Fibroblast of skin of scalp (primary cell): ENCODE results near the gene STAT5B.
A peak's percentile ranks its signal among the peaks of the same experiment; 100 is the strongest.
"Not testable (repeated sequence)": the region's sequence is repeated elsewhere in the genome, so short reads cannot be mapped to it uniquely, and the experiment has no call there.

ENCODE experiments used
- DNase-seq: peaks from one replicate; pipeline ENCODE4 v3.0.0-alpha.2; 2013

STAT5B gene

GRCh38 chr17:42193216-42193968 lies 82.8 kb downstream of the STAT5B start:
- DNase-seq: no peak

- DNase-seq: no peak
Measured at GRCh38 chr17:42192189-42193126, 83.7 kb downstream of the STAT5B start.

- no peak for DNase-seq
Measured at GRCh38 chr17:42191275-42191608, 84.9 kb downstream of the STAT5B start.

DNA sequence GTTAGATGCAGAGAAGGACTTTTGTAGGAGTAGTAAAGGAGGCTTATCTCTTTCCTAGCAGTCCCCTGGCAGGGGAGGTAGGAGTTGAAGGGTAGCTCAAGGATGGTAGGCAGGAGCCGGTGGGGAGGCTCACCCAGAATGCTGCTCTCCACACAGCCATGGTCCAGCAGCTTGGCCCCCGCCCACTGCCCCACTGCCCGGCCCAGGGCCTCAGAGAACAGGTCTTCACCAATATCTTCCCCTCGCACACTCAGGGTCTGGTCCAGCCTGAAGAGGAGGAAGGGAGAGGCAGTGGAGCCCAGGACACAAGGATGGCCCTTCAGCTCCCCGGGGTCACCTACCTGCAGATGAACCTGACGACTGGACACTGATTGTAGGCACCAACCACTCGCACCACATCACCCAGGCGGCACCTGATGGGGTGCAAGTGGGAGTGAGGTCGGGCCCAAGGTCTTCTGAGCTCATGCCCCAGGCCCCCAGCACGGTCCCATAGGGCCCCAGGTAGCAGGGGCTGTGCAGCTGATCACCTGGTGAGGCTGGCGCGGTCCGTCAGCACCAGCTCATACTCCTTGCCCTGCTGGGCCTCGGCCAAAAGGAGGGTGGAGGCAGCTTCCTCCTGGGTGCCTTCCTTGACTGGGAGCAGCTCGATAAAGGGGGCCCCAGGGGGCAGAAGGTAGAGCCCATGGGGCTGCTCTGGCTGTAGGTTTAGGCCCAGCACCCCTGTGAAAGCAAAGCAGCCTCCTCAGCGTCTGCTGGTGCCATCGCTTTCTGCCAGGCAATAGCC lies 85.5 kb downstream of the STAT5B start:
- DNase-seq: no peak

DNA sequence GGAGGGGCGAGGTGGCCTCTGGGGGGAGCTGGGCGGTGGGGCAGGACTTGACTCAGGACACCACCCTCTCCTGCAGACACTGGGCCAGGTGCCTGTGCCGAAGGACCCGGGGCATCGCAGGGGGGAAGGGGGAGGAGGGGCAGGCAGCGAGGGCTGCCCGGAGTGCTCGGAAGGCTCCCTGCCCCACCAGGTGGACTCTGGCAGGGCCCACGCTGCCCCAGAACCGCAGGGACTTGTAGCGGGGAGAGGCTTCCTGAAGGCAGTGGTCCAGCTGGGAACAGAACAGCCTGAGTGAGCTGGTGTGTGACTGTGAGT lies 86.6 kb downstream of the STAT5B start:
- DNase-seq: no peak

- DNase-seq: no peak
Measured at GRCh38 chr17:42188749-42189650, 87.2 kb downstream of the STAT5B start.

DNA sequence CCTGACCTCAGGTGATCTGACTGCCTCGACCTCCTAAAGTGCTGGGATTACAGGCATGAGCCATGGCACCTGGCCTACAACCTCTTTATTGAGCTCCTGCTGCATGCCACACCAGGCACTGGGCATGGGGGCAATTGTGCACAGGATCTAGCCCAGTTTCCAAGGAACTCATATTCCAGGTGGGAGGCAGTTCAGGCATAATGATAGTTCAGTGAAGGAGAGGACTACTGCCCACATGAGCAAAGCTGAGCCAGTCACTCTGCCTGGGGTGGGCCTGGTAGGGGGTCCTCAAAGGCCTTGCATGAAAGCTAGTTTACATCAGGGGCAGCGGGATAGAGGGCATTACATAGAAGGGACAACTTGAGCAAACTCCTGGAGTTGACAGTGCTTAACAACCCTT lies 88.4 kb downstream of the STAT5B start:
- no peak for DNase-seq

DNA sequence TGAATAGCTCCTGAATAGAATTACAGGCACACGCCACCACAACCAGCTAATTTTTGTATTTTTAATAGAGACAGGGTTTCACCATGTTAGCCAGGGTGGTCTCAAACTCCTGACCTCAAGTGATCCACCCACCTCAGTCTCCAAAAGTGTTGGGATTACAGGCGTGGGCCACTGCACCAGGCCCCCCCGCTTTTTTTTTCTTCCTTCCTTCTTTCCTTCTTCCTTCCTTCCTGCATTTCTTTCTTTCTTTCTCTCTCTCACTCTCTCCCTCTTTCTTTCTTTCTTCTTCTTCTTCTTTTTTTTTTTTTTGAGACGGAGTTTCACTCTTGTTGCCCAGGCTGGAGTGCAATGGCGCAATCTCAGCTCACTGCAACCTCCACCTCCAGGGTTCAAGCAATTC lies 90.0 kb downstream of the STAT5B start:
- not testable (repeated sequence) for DNase-seq

DNA sequence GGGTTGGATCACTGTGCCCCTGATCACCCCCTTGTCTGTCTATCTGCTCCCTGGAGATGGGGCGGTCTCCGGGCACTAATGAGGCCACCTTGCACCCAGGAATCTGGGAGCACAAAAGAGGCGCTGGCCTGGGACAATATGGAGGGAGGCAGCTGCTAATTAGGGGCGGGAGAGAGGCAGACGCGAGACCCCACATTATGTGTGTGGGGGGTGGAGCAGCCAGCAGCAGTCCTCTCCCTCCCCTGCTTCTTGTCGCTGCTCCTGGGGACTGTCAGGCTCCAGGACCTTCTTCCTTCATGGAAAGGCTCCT lies 90.6 kb downstream of the STAT5B start:
- no peak for DNase-seq

GRCh38 chr17:42184713-42185620 lies 91.2 kb downstream of the STAT5B start, which contains the start of gene HCRT:
Gene HCRT, minus strand, starts transcription at chr17:42185452. Its CDS starts 87 bp downstream, at chr17:42185365.
- no peak for DNase-seq

GRCh38 chr17:42183741-42184711 lies 92.2 kb downstream of the STAT5B start:
- peak; percentile 69 for DNase-seq

DNA sequence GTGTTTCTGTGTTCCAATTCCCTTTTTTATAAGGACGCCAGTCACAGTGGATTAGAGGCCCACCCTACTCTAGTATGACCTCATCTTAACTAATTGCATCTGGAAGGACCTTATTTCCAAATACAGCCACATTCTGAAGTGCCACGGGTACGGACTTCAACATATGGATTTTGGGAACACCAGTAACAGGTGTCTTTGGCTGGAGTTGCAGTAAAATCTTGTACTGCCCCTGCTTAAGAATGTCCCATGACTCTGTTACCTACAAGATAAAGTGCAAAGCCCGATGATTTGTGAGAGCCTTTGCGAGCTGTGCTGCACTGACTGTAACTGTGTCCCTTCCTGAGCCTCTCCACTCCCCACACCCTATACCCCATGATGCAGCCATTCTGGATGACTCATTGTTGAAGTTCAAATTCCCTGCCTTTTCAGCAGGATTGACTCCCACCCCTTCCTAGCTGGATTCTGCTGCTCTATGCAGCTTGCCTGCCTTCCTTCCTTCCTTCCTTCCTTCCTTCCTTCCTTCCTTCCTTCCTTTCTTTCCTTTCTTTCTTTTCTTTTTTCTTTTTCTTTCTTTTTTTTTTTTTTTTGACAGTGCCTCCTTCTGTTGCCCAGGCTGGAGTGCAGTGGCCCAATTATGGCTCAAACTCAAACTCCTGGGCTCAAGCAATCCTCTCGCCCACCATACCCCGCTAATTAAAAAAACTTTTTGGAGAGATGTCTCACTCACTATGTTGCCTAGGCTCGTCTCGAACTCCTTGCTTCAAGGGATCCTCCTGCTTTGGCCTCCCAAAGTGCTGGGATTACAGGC lies 93.1 kb downstream of the STAT5B start:
- DNase-seq: peak; percentile 27

DNA sequence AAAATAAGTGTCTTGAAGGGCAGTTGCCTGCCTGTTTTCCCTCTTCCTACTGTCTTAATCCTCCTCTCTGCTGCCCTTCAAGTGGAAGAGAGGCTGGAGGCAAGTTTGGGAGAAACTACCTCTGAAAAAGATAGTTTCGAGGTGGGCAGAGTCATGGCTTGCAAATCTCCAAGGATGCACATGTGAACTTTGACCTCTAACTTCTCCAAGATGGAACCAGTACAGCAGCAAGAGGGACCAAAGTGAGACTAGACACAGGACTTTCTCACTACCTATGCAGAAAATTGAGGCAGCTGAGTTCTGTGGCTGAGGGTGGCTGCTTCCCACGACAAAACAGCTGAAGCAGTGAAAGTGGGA lies 94.4 kb downstream of the STAT5B start:
- no peak for DNase-seq

- DNase-seq: peak; percentile 58
Measured at GRCh38 chr17:42180922-42181850, 95.0 kb downstream of the STAT5B start, which contains the start of gene KCNH4. Gene KCNH4, minus strand, starts transcription at chr17:42181142. Its CDS starts 197 bp downstream, at chr17:42180945.

DNA sequence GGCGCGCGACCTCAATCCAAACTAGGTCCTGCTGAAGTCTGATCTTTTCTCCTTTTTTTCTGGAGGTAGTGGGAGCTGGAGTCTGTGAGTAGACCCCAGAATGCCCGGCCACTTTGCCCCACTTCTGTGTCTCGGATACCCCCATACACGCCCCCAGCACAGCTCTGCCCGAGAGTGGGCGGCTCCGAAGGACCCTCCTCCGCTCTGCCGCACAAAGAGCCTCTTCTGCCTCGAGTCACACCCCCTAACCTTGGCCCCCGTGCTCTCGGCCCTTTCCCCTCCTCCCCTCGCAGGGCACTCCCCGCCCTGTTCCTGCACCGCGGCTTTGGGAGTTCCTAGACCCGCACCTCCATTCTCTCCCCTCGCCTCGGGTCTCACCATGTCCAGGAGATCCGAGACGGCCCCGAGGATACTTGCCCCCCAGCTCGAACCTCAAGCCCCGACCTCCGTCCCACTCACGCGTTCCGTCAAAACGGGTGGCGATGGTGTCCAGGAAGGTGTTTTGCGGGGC lies 95.7 kb downstream of the STAT5B start:
- no peak for DNase-seq

DNA sequence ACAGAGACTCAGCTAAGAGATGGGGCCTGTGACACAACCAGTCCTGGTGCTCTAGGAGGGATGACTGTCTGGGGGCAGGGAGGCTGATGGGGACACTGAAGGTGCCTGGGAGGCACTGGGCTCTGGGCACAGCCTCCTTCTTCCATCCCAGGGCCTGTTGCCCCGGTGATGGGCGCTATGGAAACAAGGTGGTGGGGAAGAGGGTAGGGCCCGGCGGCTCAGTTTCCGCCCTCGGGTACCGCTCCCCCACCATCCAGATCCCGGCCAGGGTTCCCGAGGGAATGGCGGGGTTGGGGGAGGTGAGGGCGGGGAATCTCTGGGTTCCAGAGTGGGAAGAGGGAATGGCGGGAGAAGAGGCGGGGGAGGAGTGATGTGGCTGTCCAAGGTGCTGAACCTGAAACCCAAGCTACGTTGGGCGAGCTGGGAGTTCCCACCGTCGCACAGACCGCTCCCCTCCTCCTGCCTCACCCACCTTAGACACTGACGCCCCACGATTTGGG lies 96.2 kb downstream of the STAT5B start:
- DNase-seq: peak; percentile 49

DNA sequence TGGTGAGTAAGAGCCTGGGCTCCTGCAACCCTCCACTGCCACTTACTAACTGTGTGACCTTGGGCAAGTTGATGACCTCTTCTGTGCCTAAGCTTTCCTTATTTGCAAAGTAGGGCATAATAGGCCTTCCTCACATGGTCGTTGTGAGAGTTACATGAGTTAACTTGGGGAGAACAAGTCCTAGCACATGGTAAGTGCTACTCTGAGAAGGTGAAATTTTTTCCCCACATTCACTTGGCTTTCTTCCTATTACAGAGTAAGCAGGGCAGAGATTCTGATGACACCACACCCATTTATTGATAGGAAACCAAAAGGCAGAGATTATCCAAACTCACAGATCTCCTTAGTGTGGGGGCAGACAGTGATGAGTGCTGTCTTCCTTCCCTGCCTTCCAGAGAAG lies 96.9 kb downstream of the STAT5B start:
- DNase-seq: no peak
